Stimulated activated CD8-positive, alpha-beta memory T cell treated with anti-CD3 and anti-CD28 coated beads, Interleukin-4, amount 100 ng/mL, for 4 hours (primary cell): Measurements from ENCODE around the gene FAM120A.
"Not testable (repeated sequence)": the region's sequence is repeated elsewhere in the genome, so short reads cannot be mapped to it uniquely, and the experiment has no call there.

ENCODE experiments used
- DNase-seq, 2 donors: peaks; one replicate each; pipeline ENCODE4 v3.0.0-alpha.2; 2020; ENCODE audit warnings: low read depth in 2 of 2, low spot score in 1 of 2

Gene FAM120A

DNA sequence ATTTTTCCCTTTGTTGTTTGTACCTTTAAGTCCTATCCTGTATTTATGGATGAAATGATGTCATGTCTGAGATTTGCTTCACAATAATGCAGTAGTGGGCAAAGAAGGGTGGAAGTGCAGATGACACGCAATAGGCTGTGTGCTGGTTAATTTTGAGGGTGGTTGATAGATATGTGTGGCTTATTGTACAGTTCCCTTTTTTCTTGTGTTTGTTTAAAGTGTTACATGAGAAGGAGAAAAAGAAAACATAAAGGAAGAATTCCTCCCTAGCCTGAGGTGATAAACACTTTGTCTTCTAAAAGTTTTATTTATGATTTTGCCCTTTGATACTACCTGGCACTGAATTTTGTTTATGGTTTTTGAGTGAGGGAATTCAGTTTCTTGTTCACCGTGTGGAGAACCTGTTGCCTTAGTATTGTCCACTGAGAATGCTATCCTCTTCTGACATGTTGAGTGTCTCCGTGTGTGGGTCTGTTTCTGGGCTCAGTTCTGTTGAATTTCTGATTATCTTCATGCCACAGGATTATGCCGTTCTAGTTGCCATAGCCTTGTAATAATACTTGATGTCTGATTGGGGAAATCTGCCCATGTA, 54.2 kb downstream of the FAM120A start:
- DNase-seq: no peak

DNA sequence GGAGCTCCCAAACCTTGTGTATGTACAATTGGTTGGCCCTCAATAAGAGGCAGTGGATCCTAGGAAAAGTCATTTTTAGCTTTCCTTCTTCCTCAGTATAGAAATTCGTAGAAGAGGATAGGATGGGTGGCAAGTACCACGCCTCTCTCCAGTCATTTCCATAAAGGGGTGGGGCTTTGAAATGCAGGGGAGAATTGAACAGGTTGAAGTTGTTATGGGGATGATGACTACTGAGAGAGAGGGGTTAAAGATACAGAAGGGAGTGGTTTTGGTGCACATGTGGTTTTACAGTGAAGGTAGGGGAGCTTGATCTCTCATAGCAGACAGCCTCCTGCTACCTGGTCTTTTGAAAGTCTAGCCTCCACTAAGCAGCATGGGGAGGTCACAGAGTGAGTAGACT, 56.3 kb downstream of the FAM120A start:
- no peak for DNase-seq

DNA sequence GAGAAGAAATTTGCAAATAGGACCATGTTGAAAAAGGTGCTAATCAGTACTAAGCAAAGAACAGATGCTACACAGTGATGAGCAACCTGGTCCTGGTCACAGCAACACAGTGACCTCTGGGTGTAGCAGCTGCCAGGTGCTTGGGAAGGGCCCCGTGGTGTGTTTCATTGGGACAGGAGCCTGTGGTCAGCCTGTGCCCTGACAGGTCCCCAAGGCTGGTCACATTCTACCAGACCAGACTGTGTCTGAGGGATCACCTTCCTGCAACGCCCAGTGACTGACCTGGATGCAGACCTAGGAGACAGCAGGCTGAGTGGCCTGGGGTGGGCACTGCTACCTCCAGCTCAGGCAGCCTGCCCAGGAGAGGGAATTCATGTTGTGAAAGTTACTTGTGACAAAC, 56.7 kb downstream of the FAM120A start:
- DNase-seq: no peak

DNA sequence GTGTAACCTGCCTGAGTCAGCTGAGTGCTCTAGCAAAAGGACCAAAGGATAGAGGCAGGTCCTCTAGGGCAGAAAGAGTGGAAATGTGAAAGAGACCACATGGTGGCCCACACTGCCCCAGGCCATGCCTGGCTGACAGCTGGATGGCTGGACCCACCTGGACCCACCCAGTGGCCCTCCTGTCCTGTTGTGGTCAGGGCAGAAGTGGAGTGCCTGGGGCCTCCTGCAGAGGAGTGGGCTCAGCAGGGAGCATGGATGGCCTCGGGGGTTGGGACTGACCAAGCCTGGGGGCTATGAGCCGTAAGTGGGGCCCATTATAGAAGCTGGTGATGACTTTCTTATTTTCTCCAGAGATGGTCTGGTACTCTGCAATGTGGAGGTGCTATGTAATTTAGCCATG, 57.6 kb downstream of the FAM120A start:
- DNase-seq: no peak

DNA sequence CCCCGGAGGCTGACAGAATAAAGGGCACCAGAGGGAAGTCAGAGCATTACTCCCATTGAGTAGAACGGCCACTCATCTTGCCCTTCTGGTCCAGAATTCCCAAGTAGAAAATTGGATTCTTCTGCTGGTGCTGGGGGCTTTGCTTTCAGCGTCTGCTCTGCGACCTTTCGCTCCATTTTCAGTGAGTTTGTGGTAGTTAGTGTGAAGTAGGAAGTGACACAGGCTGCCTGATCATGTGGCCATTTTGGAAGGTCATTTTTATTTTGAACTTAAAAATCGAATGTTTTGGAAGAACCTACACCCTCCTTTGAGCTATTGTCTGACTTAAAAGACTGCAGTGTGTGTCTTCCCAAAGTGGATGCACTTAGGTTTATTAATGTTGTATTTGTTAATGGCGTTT, 58.6 kb downstream of the FAM120A start:
- no peak for DNase-seq

DNA sequence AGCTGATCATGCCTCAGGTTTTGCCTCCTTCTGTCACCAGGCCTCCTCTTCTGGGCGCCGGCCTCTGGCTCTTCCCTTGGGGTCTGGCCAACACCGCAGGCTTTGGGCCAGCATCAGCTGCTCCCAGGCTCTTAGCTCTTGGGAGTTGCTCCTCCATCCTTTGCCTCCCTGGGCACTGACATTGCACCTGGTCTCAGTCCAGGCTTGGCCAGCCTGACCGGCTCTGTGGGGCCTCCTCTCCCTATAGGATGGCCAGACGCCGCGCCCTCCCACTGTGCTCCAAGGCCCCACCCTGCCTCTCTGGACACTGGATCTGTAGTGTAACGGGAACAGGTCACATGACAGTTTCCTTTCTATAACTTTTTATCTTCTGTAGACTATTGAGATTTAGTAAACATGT, 59.7 kb downstream of the FAM120A start:
- not testable (repeated sequence) for DNase-seq

DNA sequence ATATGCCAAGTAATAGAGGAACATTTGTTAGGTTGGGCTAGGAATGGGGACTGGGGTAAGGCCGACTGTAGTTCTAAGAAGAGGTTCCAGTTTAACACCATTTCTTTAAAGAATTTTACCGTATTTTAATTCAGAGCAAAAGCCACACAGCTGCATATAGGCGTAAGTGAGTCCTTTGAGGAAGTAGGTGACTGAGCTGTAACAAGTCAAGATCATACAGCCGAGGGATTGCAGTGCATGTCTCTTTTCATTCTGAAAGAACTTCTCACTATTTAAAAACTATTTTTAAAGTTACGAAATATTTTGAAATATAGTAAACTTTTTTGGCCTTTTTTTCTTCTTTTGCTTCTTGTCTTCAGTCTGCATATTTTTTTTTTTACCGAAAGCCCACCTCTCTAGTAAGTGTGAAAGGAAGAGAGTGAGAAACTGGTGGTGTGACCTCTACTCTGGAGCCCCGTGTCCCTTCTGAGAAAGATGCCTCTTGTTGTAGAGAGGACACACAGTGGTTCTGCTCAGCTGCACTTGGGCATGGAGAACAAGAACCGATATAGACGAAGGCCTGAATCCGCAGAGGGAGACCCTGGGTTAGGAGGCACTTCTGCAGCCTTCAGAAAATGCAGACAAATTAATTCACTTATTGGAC, 60.8 kb downstream of the FAM120A start:
- not testable (repeated sequence) for DNase-seq

DNA sequence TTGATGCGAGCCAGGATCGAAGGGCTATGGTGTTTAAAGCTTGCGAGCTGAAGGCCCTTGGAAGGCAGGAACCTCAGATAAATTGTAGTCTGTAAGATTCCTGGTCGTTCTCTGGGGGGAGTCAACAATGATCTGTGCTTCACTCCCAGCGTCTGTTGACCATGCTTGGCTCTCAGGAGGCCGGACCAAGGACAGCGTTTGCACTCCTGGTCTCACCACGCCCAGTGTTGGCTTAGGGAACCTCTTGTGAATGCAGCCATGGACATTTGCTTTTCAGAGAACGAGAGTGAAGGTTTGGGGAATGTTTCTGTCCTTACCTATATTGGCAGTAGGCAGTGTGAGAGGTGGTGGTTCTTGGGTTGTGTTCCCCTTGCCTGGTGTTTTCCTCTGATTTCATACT, 62.1 kb downstream of the FAM120A start:
- DNase-seq: no peak

DNA sequence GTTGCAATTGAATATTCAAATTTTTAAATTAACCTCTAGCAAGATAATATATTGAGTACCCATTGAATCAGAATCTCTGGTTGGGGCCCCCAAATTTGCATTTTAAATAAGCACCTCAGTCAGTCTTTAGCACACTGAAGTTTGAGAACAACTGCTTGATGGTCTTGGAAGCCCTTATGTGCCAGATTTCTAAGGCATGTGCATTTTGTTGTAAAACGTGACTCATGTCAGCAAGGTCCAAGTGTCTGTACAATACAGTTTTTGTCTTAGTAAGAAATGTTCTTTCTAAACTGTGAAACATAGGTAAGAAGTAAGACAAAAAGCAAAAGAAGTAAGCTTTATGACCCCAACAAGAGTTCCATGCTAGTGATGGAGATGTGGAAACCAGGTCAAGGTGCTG, 65.8 kb downstream of the FAM120A start:
- no peak for DNase-seq

DNA sequence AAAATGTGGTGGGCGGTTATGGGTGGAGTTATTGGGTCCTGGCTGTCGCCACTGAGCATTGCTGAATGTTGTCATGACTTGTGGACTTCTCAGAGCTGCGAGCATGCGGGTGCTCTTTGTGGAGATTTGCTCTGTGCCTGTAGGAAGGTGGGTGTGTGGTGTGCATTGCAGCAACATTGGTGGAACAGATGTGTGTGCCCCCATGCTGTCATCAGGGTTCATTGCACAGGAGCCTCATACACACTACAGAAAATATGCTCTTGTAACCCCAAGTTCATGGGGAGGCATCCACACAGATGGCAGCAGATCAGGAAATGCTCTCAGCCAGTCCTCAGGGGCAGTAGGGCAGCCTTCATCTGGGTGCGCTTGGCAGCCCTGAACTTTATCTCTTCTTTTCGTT, 69.0 kb downstream of the FAM120A start:
- DNase-seq: no peak

DNA sequence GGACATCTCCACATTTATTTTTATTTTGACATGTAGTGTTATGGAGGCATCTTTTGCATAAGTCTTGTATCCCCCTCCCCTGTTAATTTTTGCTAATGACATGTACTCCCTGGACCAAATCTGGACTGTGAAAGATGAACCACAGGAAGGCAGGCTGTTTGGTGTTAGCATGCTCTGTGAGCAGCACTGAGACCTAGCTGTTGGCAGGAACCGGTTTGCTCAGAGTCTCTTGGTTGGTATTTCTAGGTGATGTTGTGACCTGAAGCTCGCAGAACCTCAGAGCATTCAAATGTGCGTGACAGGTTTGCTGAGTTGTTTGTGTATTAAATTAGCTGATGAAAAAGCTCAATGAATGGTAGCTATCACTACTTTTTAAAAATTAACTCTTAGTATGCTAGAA, 71.3 kb downstream of the FAM120A start:
- no peak for DNase-seq

DNA sequence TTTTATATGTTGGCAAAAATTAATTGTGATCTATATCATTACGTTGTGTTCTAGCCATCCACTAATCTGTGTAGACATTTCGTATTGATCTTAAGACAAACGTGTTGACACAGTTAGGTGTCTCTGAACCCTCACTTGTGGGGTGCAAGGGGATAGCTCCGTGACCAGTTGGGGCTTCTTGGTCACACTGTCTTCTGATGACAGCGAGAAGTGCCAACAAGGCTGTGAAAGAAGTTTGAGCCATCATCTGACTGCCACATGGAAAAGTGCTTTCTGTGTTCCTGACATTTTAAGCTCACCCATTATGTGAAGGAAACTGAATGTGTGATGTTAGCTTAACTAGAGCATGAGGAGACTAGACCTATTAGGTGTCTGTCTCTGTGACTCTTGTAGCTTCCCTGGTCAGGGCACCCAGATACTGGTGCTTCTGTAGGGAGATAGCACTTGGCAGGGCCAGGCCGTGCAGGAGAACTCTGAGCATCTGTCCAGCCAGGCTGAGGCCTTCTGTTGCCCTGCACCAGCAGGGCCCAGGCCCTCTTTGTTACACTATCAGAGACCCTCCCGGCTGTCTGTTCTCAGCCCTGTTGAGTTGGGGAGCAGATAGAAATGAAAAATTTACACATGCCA, 72.1 kb downstream of the FAM120A start:
- DNase-seq: no peak

DNA sequence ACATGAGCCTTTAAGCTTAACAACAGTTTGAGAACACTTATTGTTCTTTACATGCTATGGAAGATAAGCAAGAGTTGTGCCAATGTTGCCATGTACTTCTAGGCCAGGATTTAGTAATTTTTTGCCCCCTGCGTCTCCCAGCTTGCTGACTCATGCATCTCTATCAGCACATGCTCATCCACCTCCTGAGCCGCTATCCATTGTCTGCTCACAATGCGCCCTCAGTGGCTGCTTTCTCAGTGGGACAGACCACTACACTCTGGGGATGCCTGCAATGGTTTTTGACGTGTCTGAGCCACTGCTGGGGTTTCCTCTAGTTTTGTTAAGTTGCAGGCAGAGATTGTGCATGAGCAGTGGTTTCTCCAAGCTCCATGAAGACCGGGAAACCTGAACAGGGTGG, 74.0 kb downstream of the FAM120A start:
- no peak for DNase-seq

DNA sequence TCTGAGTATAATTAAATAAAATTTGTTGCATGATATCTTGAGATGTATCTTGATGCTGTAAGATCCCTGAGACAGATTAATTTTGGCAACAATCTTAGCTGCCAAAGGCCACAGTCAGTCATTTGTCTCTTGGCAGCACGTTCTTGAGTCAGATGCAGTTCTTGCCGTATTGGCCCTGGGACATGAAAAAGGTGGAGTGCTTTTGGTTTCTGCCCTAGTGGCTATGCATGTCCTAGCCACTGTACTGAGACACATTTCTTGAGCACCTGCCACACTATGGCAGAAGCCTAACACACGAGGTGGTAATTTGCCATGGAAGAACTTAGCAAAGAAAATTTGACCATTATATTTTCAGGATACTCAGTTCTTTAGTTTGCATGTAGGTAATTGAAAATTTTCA, 79.9 kb downstream of the FAM120A start:
- DNase-seq: no peak

DNA sequence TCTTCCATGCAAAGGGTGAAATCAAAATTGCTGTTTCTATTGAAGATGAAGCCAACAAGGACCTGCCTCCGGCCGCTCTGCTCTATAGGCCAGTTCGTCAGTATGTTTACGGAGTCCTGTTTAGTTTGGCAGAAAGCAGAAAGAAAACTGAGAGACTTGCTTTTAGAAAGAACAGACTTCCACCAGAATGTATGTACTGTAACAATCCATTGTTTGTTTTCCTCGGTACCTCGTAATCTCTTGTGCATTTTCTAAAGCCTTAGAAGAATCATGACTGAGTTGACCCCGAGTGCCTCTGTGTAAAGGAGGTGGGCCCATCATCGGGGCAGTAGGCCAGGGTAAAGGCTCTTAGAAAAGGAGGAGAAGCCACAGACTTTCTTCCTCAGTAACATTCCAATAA, 80.7 kb downstream of the FAM120A start:
- DNase-seq: no peak

DNA sequence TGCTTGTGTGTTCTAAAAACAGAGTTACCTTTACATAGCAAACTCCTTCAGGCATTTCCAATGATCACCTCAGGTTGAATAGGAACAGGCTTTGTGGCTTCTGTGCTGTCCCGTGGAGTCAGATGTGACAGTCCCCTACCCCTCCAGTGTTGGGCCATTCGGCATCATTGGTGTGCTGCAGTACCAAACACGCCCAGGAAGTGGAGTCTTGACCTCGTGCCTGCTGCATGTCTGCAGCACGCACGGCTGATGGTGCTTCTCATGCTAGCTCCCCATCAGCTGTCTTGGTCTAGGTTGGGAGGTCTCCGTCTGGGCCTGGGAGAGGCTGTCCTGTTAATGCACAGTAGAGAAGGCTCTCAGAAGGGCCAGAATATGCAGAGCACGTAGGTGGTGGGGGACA, 82.4 kb downstream of the FAM120A start:
- no peak for DNase-seq

DNA sequence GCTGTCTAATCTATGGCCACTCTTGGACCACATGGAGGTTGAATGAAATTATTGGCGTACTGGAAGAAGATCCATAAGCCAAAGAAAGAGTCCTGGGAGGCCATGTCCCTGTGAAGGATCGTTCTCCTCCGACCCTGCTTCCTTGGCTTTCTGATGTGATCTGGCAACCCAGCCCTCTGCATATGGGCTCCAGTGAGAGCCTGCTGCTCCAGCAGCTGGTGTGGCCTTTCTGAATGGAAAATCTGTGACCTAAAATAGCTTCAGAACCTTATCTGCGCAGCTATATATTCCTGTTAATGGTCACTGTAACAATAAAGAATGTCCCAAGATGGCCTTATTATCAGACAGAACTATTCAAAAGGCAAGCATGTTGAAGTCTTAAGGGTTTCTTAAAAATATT, 84.7 kb downstream of the FAM120A start:
- DNase-seq: no peak

DNA sequence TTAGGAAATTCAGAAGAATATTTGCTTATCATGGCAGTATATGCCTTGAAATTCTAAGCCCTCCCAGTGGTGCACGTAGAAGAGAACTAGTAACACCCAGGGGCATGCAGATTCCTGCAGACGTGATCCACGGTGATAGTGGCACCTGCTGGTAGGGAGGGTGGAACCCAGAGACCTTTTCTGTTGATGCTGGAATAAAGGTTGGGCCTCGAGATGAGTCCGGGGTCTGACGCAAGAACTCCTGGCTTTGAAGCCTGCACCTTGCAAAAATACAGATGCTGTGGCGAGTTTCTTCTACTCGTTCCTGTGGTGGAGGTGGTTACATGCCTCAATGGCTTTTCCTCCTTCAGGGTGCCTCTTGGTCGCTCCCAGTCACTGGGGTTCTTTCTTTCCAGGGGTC, 85.4 kb downstream of the FAM120A start:
- no peak for DNase-seq

DNA sequence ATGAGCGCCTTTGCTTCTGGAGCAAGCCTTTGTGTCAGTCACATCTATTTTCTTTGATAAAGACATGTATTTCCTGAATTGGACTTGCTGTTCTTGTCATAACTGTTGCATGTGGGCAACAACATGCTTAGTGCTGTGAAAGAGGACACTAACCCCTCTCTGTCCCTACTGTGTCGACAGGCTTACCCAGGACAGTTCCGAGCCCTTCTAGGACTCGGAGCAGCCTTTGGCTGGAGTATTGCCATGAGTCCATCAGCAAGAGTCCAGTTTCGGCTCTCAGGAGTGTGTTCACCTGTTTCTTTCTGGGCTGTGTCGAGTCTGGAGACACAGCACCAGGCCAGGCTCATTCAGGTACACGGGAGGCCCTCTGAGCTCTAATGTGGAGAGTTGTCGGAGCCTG, 88.8 kb downstream of the FAM120A start:
- DNase-seq: no peak

DNA sequence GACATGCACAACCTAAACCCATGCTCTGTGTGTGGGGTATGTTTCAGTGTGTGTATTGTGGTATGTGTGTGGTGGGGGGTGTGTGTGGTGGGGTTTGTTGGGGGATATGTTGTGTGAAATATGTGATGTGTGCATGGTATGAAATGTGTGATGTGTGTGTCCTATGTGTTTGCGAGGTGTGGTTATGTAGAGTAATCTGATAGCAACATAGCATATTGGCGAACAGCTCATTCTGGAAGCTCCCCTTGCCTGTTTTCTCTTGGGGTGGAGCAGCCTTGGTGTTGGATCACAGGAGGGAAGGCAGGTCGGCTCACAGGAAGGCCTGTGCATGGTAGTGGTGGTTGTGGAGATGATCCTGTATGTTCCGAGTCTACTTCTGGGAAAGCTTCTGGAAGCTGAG, 89.5 kb downstream of the FAM120A start:
- DNase-seq: no peak

DNA sequence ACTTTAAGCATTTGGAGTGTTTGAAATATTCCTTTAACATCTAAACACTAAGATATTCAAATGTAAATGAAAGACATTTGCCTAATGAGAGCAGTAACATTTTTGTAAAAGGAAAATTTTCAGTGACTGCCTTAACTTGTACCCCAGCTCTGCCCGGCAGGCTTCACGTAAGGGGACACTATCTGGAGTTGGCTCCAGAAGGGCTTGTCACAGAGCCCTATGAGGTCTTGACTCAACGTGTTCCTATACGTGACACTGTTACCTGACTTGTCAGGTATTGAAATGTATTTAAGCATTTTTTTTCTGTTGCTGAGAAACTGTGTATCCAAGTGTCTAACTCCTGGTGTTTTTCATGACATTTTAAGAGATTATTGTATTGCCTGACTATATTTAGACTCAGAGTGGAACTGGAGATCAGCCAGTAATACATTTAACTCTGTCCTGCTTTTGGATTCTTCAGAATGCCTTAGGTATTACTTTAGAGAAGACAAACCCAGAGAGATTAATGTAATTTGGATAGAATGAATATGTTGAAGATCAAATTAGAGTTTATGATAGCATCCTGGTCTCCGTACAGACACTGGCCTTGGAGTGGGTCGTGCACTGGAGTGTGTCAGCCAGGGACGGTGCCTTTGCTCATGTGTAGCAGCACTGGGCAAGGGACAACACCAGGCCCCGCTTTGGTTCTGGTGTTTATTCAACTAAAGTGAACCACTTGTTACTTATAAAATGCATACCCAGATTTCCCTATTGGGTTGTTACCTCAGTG, 90.3 kb downstream of the FAM120A start:
- DNase-seq: no peak

DNA sequence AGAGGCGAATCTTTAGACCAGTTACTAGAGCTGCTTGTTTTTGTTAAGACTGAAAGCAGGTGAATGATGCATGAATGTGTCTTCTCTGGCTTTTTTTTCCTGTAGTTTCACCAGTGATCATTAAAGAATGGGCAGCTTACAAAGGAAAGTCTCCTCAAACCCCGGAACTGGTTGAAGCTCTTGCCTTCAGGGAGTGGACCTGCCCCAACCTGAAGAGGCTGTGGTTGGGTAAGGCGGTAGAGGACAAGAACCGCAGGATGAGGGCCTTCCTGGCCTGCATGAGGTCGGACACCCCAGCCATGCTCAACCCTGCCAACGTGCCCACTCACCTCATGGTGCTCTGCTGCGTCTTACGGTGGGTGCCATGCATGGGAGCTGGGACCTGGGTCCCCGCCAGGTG, 91.6 kb downstream of the FAM120A start:
- no peak for DNase-seq
